PC-9 (cell line): Measurements from ENCODE around the gene SGK2. TPM values are rescaled to one million over a fixed set of nuclear protein-coding genes. Genes with fewer than 3 reads are reported as not detected.
"Not testable (repeated sequence)": the region's sequence is repeated elsewhere in the genome, so short reads cannot be mapped to it uniquely, and the experiment has no call there.

Experiments
- BruUV-seq: library from RNA; stranded (reverse); fragments of 400-500 nt; replicated peaks from 2 replicates; lab custom pipeline; 2021; lab: Mats Ljungman, UMichigan
- CTCF ChIA-PET: fragments of 300-600 bp; sonication (Branson Sonifier 250); formaldehyde crosslinking; loops from one replicate; lab custom pipeline; 2022; ENCODE audit warnings: antibody characterized with exemption; lab: Charles Lee
- POLR2A ChIA-PET: fragments of 300-600 bp; sonication (Branson Sonifier 250); formaldehyde crosslinking; loops from one replicate; lab custom pipeline; 2022; ENCODE audit warnings: antibody characterized with exemption; ENCODE audit not compliant: unreplicated experiment; lab: Charles Lee
- DNase-seq, 2 experiments: peaks; one replicate each; pipeline versions ENCODE4 v3.0.0 to v3.0.0-alpha.2; 2015 to 2022; ENCODE audit warnings: mixed read lengths in 1 of 2
- H2AFZ ChIP-seq: fragments of 200-600 bp; sonication (generic); 2 replicates; pipeline ENCODE4 v1.8.1; 2017; ENCODE audit warnings: antibody characterized with exemption
- H3F3A ChIP-seq: fragments of 200-600 bp; sonication (generic); 2 replicates; pipeline ENCODE4 v1.8.1; 2017; ENCODE audit warnings: antibody characterized with exemption, mild to moderate bottlenecking, low read depth; ENCODE audit not compliant: insufficient read depth
- H3K27ac ChIP-seq: fragments of 200-600 bp; sonication (generic); 2 replicates; pipeline ENCODE4 v1.6.1; 2016; ENCODE audit warnings: mixed run types
- H3K27me3 ChIP-seq: fragments of 200-600 bp; sonication (generic); 2 replicates; pipeline ENCODE4 v1.6.1; 2016; ENCODE audit warnings: low read depth, mixed run types; ENCODE audit not compliant: insufficient read depth
- H3K36me3 ChIP-seq: fragments of 200-600 bp; sonication (generic); 2 replicates; pipeline ENCODE4 v1.6.1; 2016; ENCODE audit warnings: low read depth, mixed run types
- H3K4me1 ChIP-seq: fragments of 200-600 bp; sonication (generic); replicated peaks from 2 replicates; pipeline ENCODE4 v1.6.1; 2016; ENCODE audit warnings: mixed run types; ENCODE audit not compliant: insufficient read depth
- H3K4me2 ChIP-seq: fragments of 200-600 bp; sonication (generic); 2 replicates; pipeline ENCODE4 v1.6.1; 2017; ENCODE audit warnings: mixed run types
- H3K4me3 ChIP-seq: fragments of 200-600 bp; sonication (generic); 2 replicates; pipeline ENCODE4 v1.6.1; 2016; ENCODE audit warnings: mixed run types
- H3K79me2 ChIP-seq: fragments of 200-600 bp; sonication (generic); 2 replicates; pipeline ENCODE4 v1.6.1; 2017; ENCODE audit warnings: low read depth, mixed run types
- H3K9me2 ChIP-seq: fragments of 200-600 bp; sonication (generic); 2 replicates; pipeline ENCODE4 v1.8.1; 2017; ENCODE audit warnings: mild to moderate bottlenecking; ENCODE audit not compliant: insufficient read depth
- H3K9me3 ChIP-seq: fragments of 200-600 bp; sonication (generic); 2 replicates; pipeline ENCODE4 v1.8.1; 2016; ENCODE audit warnings: low read depth; ENCODE audit not compliant: insufficient read depth
- H4K20me1 ChIP-seq: fragments of 200-600 bp; sonication (generic); 2 replicates; pipeline ENCODE4 v1.8.1; 2017; ENCODE audit not compliant: insufficient read depth
- CTCF ChIP-seq: fragments of 200-600 bp; sonication (generic); conservative IDR thresholded peaks from 2 replicates; pipeline ENCODE4 v1.6.1; 2017; ENCODE audit warnings: mixed run types, antibody characterized with exemption, mild to moderate bottlenecking, moderate library complexity
- EZH2 ChIP-seq: fragments of 200-600 bp; sonication (generic); IDR thresholded peaks from 2 replicates; pipeline ENCODE4 v1.8.0; 2017; ENCODE audit warnings: antibody characterized with exemption, low read depth
- intact Hi-C: fragments of 100-400 bp; cut with micrococcal nuclease; formaldehyde crosslinking; loops from one replicate; pipeline ENCODE4 v1.10.0; 2022; ENCODE audit not compliant: unreplicated experiment
- total RNA-seq: library from RNA; stranded (reverse); gene quantifications from 2 replicates; pipeline ENCODE4 v1.2.3, GENCODE V29; 2021

Gene SGK2
- total RNA-seq, 1 experiment from 2014 or later: 3.1 TPM

- H3K27me3 ChIP-seq: no peaks in the 10 kb centered on the region
- peaks cover 27% of the 10 kb centered on the region for H3K4me1 ChIP-seq
- no TSS peak for BruUV-seq
- DNase-seq: peak; percentile 34 to 76
- H3K4me2 ChIP-seq: 0 out of 2 replicates have a peak overlapping the region, but pooled peaks have one; percentile 5
- H4K20me1 ChIP-seq: no peaks in the 10 kb centered on the region
- H3K4me3 ChIP-seq: no peak overlapping the region
- no peak overlapping the region for H2AFZ ChIP-seq
- H3K27ac ChIP-seq: no peak overlapping the region
- CTCF ChIA-PET: no interaction called here
- no peaks in the 10 kb centered on the region for H3K36me3 ChIP-seq
- POLR2A ChIA-PET: no interaction called here
- TF ChIP-seq CTCF (no peak), EZH2 (no peak)
- intact Hi-C loops: no loop called here
- H3K79me2 ChIP-seq: no peaks in the 10 kb centered on the region
- no peaks in the 10 kb centered on the region for H3K9me2 ChIP-seq
- no peaks in the 10 kb centered on the region for H3K9me3 ChIP-seq
- peaks cover 3% of the 10 kb centered on the region; the same call in 1 of the 2 replicates for H3F3A ChIP-seq
Measured at GRCh38 chr20:43584448-43585136, 25.8 kb downstream of the SGK2 start.

- H3K36me3 ChIP-seq: no peaks in the 10 kb centered on the region
- no TSS peak for BruUV-seq
- no peaks in the 10 kb centered on the region for H3K27me3 ChIP-seq
- peaks cover 6% of the 10 kb centered on the region for H3K79me2 ChIP-seq
- no peak overlapping the region for H3K27ac ChIP-seq
- no peak overlapping the region for H3K4me3 ChIP-seq
- H4K20me1 ChIP-seq: no peaks in the 10 kb centered on the region
- CTCF ChIA-PET: no interaction called here
- no peak overlapping the region for H2AFZ ChIP-seq
- H3K9me2 ChIP-seq: no peaks in the 10 kb centered on the region
- intact Hi-C loops: no loop called here
- peaks cover 29% of the 10 kb centered on the region for H3K4me1 ChIP-seq
- POLR2A ChIA-PET: no interaction called here
- H3K4me2 ChIP-seq: no peak overlapping the region
- DNase-seq: no peak
- peaks cover 3% of the 10 kb centered on the region; the same call in 1 of the 2 replicates for H3F3A ChIP-seq
- TF ChIP-seq EZH2 (no peak), CTCF (no peak)
- H3K9me3 ChIP-seq: no peaks in the 10 kb centered on the region
Measured at GRCh38 chr20:43586641-43587040, 27.8 kb downstream of the SGK2 start.

- H3K9me3 ChIP-seq, H3K36me3 ChIP-seq, H3K27ac ChIP-seq, BruUV-seq, H3K4me2 ChIP-seq, CTCF ChIA-PET, H3F3A ChIP-seq, H3K9me2 ChIP-seq, H3K27me3 ChIP-seq, H2AFZ ChIP-seq, H3K4me3 ChIP-seq, DNase-seq, intact Hi-C loops, H4K20me1 ChIP-seq: not testable (repeated sequence)
- peaks cover 25% of the 10 kb centered on the region for H3K79me2 ChIP-seq
- POLR2A ChIA-PET: interaction anchor here (0.7 kb wide), 1 partner anchor 81 kb away, joined by 5 read pairs; the partner anchor contains the start of gene L3MBTL1
- peaks cover 36% of the 10 kb centered on the region for H3K4me1 ChIP-seq
Measured at GRCh38 chr20:43588526-43588925, 29.7 kb downstream of the SGK2 start.
